HG03039 (cell line): Measurements from ENCODE around the gene ZNF423.
A peak's percentile ranks its signal among the peaks of the same experiment; 100 is the strongest.

Source experiments
- ATAC-seq: cut with Tn5 transposase; IDR thresholded peaks from one replicate; pipeline ENCODE4 v1.9.1; 2021; ENCODE audit warnings: mild to moderate bottlenecking, moderate library complexity; ENCODE audit not compliant: unreplicated experiment

Gene ZNF423

GRCh38 chr16:49467540-49468372, 388.2 kb downstream of the ZNF423 start:
- ATAC-seq: no peak

DNA sequence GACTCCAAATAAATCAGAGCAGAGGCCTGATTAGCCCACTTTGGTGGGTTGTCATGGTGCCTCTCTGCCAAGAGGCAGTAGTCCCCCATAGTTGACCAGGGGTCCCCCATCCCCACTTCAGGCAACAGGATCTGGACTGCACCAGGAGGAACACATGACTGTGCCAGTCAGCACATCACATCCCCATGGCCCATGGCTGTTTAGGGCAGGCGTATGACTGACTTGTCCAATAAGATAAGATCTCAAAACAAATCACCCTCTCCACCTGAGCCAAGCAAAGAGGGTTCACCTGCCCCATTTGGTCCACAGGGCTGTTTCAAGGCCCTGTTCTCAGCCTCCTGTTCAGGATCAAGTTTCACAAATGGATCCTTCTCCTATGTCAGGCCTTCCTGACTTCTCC, 389.0 kb downstream of the ZNF423 start:
- ATAC-seq: no peak

DNA sequence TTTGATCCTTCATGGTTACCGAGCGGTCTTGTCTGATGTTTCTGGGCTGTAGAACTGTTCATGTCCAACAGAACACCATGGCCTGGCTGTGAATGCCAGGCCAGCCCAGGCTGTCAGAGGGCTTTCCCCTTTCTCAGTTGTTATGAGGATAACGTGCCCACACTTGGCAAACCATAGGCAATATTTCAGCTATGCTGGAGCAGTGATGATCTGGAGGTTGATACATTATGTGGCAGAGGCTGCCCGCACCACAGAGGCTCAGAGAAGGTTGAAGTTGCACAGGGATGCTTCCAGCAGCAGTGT, 389.4 kb downstream of the ZNF423 start:
- no peak for ATAC-seq

DNA sequence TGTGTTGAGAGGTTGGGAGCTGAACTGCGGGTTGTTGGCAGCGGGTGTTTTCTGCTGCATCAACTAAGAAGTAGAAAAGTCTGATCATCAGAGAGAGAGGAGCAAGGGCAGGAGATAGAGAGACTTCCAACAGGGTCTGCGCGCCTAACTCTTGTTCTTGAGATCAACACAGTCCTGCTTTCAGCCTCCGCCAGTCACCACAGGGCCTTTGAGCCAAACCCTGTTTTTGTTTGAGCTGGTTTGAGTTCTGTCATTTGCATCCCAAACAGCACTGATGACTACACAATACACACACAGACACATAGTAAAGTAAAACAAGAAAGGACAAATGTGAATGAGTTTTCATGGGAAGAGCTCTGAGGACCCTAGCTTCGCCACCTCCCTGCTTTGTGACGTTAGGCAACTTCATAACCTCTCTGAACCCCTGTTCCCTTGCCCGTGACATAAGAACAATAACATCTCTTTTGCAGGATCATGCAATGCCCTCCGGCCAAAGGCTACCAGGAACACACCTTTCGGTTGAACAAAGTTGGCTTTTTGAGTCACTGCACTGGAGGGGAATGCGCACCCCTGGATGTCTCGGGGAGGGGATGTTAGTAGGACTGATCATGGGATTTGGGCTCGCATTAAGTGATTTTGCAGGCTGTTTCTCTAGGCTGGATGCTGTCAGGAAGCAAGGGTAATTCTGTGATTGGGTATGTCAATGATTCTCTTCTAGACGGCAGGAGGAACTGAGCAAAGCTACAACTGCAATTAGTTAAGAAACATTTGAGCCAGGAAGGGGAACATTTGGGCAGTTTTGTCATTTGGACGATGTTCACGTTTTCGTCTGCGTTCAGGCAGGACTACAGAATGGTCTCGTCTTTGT, 390.0 kb downstream of the ZNF423 start:
- ATAC-seq: no peak

GRCh38 chr16:49464877-49465504, 390.9 kb downstream of the ZNF423 start:
- ATAC-seq: no peak

- no peak for ATAC-seq
Observed at GRCh38 chr16:49464093-49464492, 391.8 kb downstream of the ZNF423 start.

- peak; percentile 76 for ATAC-seq
Observed at GRCh38 chr16:49463529-49463928, 392.4 kb downstream of the ZNF423 start.

GRCh38 chr16:49462989-49463371, 392.9 kb downstream of the ZNF423 start:
- ATAC-seq: no peak

- ATAC-seq: no peak
Observed at GRCh38 chr16:49462362-49462988, 393.4 kb downstream of the ZNF423 start.

DNA sequence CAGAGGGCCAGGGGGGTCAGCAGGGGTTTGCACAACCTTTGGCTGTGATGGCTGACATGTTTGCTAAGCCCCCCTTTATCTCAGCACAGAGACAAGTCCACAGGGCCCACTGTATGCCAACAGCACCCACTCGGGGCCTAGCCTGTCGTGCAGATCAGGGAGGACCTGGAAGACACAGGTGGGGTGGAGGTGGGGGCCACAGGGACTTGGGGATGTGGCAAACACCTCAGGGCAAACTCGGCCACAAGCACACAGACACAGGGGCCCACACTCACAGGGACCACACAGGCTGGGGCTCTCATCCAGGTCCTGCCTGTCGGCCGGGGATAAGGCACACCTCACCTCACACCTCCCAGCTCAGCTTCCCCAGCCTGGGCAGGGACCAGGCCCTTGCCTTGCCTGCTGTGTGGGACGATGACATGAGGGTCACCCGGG, 394.4 kb downstream of the ZNF423 start:
- no peak for ATAC-seq

- no peak for ATAC-seq
Observed at GRCh38 chr16:49460786-49461470, 395.0 kb downstream of the ZNF423 start.

DNA sequence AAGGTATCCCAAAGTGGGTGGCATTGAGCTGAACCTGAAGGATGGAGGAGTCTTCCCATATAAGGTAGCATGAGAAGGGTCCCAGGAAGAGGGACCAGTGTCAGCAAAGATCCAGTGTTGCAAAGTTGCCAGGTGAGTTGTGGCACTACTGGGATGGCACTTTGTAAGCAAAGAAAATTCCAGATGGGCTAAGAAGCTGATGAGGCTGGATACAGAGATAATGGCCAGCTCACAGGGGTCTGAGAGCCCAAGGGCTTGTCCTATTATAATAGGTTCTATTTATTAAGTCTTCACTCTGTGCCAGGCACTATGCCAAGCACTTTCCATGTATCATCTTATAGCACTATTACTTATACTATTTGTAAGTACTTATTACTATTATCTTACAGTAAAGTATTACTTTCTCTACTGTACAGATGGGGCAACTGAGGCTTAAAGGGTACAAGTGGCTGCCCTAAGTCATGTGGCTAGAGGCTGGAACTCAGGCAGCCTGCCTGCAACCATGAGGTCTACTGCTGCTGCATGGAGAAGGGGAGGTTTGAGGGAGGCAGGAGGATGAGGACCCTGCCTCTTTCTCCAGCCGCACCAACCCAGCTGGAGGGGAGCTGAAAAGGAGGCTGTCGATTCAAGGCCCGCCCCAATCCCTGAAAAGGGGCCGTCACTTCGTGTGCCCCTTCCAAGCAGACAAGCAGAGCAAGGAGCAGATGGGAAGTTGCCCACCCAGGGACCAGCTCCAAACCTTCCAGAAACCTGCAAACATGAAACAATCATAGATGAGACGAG, 395.8 kb downstream of the ZNF423 start:
- ATAC-seq: no peak

DNA sequence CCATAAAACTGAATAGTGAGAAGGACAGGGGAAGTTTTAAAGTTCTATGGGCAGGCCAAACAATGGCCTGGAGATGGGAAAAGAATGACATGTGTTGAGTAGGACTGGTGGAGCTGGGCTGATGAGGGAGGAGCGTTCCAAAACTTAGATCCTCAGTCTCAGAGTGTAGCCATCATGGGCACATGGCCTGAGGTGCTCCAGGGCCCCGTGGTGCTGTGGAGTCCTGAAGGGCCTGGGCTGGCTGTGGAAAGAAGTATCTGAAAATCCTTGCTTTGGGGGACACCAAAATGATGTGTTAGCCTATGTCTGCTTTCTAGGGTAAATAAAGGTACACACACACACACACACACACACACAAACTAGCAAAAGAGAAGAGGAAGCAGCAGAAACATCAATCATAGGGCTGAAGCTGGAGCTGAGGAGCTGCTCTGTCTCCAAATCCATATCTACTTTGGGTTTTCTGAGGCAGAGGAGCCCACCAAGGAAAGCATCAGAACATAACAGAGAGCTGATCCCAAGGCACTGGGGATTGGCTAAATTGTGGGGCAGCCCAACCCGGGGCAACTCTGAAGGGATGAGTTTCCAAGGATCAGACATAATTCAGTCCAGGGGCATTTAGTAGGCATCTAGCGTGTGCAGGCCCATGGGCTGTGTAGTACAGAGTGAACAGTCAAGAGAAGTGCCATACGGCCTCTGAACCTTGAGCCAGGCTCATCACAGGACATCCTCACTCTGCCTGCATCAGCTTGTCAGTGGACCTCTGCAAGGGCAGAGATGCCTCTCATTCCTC, 397.1 kb downstream of the ZNF423 start:
- no peak for ATAC-seq

DNA sequence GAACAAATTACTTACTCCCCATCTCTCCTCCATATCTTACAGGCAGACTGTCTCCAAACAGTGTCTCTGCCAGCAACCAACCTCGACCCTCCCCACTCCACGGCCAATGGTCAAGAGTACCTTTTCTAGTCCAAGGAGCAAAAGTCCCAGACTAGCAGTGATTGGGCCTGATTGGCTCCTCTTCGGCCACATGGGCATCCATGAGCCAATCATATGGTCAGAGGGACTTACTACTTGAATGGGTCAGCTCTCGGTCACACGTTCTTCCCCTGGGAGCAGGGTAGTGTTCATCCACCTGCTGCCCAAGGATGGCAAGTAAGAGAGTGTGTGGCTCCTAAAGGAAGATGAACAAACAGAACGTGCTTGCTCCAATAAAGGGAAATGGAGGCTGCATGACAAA, 397.7 kb downstream of the ZNF423 start:
- ATAC-seq: no peak

DNA sequence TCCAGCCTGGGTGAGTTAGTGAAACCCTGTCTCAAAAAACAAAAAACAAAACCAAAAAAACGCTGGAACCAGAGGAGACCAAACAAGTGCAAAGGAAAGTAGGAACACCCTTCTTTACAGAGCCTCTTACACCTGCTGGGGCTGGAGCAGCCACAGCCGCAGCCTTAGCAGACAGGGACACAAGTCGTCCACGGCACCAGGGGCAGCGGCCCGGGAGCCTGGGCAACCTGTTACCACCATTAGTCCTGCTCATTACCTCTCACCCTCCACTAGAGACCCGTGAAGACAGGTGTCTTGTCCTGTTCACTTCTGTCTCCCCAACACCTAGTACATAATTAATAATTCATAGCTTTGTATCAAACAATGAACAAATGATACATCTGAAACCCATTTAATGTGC, 398.7 kb downstream of the ZNF423 start:
- no peak for ATAC-seq

GRCh38 chr16:49456763-49457162, 399.1 kb downstream of the ZNF423 start:
- ATAC-seq: no peak

DNA sequence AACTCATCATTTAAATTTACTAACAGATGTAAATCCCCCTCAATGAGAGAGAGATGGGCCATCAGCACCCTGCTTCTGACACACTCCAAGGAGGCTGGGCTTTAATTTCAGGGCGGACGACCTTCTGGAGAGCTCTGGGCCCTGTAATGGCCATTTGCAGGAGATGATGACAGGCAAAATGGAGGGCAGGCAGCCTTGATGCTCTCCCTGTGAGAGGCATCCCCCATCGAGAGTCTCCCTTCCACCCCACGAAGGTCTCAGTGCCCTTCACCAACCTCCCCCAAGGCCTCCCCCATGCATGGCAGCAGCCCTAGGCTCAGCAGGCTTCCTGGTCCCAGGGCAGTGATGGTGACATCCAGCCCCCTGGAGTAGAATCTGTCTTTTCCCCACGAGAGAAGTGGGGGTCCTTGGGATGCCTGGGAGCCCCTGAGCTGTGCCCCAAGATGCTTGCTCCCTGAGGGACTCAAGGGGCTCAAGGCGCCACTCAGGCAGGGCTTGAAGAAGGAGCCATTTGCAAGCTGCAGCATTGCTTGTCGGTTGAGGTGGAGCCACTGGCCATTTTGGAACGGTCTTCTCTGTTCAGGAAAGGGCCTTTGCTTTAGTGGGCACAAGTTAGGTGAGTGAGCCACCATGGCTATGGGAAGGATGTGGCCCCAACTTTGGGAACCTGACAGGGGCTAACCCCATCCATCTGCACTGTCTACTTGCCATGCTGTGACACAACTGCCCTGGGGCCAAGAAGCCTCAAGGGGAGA, 399.7 kb downstream of the ZNF423 start:
- ATAC-seq: no peak

DNA sequence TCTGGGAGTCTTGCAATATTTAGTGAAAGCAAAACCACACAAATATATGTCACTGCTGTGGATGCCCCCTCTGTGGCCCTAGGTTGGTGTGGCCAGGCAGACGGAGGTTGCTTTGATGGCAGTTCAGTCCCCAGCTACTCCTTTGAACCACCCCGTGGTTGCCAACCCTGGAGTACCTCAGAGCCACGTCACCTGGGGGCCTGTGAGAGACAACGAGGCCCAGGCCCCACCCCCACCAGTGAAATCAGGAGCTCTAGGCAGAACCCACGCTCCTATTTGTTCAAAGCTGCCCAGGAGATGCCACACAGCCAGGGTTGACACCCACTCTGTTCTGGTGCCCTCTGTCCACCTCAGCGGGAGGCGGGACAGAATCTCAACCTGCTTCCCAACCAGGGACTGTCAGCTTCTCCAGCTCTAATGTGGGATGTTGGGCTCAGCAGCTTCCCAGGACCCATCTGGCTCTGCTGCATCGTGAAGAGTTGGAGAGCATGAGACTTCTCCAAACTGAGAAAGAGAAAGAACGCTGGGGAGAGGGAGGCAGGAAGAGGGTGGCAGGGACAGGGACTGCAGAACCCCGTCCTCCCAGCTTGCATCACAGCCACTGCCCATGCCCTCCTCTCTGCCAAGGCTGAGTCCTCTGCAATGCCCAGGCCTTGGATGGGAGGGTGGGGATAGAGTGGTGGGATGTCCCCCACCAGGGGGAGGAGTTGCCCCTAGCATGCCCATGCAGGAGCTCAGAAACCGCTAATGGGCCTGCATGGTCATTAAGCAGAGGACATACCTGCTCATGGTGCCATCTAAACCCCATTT, 400.5 kb downstream of the ZNF423 start:
- no peak for ATAC-seq
